H1 (cell line): Measurements from ENCODE around the gene ESRP2. TPM values are rescaled to one million over a fixed set of nuclear protein-coding genes. Genes with fewer than 3 reads are reported as not detected.

Experiments
- CTCF ChIA-PET: fragments of 300-600 bp; sonication (Branson Sonifier 250); formaldehyde crosslinking; loops from one replicate; lab custom pipeline; 2021; ENCODE audit not compliant: partially characterized antibody; lab: Charles Lee
- POLR2A ChIA-PET: fragments of 300-600 bp; sonication (Branson Sonifier 250); formaldehyde crosslinking; loops from one replicate; lab custom pipeline; 2021; ENCODE audit warnings: inconsistent platforms; ENCODE audit not compliant: partially characterized antibody; lab: Charles Lee
- DNase-seq, 2 experiments: peaks; one replicate each; pipeline versions ENCODE4 v3.0.0 to v3.0.0-alpha.2; 2010 to 2022; ENCODE audit warnings: low spot score in 2 of 2, low read depth in 1 of 2, mixed read lengths in 1 of 2
- FAIRE-seq: peaks from 2 replicates; lab custom pipeline; 2011; peaks lifted over from hg19 to GRCh38; lab: Jason Lieb, UNC
- H2AFZ ChIP-seq: 2 replicates; pipeline ENCODE4 v1.8.1; 2012; ENCODE audit warnings: low read length, inconsistent platforms
- H2AK5ac ChIP-seq: 2 replicates; pipeline ENCODE4 v1.6.1; 2013; ENCODE audit warnings: low read depth, low read length
- H2BK120ac ChIP-seq: replicated peaks from 2 replicates; pipeline ENCODE3; 2013; ENCODE audit warnings: low read depth, low read length, inconsistent platforms
- H2BK12ac ChIP-seq: 2 replicates; pipeline ENCODE4 v1.6.1; 2013; ENCODE audit warnings: low read depth, low read length
- H2BK15ac ChIP-seq: 2 replicates; pipeline ENCODE4 v1.6.1; 2013; ENCODE audit warnings: low read length
- H2BK20ac ChIP-seq: 2 replicates; pipeline ENCODE4 v1.6.1; 2013; ENCODE audit warnings: low read length
- H2BK5ac ChIP-seq: 2 replicates; pipeline ENCODE4 v1.6.1; 2013; ENCODE audit warnings: low read depth, low read length
- H3K14ac ChIP-seq: 2 replicates; pipeline ENCODE4 v1.6.1; 2013; ENCODE audit warnings: inconsistent platforms; ENCODE audit not compliant: insufficient read length
- H3K18ac ChIP-seq: 2 replicates; pipeline ENCODE4 v1.6.1; 2013; ENCODE audit warnings: low read length; ENCODE audit errors: extremely low read depth
- H3K23ac ChIP-seq: 2 replicates; pipeline ENCODE4 v1.6.1; 2013; ENCODE audit warnings: inconsistent platforms; ENCODE audit not compliant: insufficient read length
- H3K23me2 ChIP-seq: 2 replicates; pipeline ENCODE4 v1.6.1; 2013; ENCODE audit warnings: low read depth, low read length
- H3K27ac ChIP-seq: 2 replicates; pipeline ENCODE4 v1.6.1; 2011; ENCODE audit warnings: low read depth, low read length, inconsistent platforms
- H3K27me3 ChIP-seq, 4 experiments: replicated peaks in 1 of 4; 1 replicate in 1 of 4; 2 replicates in 3 of 4; pipeline versions ENCODE4 v1.6.1 to v1.8.1; 2011 to 2013; ENCODE audit warnings: low read length in 3 of 4, mild to moderate bottlenecking in 3 of 4, inconsistent platforms in 2 of 4, mixed read lengths in 2 of 4, moderate library complexity in 1 of 4; ENCODE audit not compliant: control insufficient read depth in 3 of 4, insufficient read depth in 3 of 4; ENCODE audit errors: extremely low read depth in 1 of 4
- H3K36me3 ChIP-seq, 4 experiments: 2 replicates each; pipeline versions ENCODE4 v1.6.1 to v1.8.1; 2011 to 2013; ENCODE audit warnings: mild to moderate bottlenecking in 4 of 4, low read length in 3 of 4, moderate library complexity in 2 of 4, control low read depth in 1 of 4, inconsistent platforms in 1 of 4; ENCODE audit not compliant: insufficient read depth in 4 of 4, control insufficient read depth in 2 of 4
- H3K4ac ChIP-seq: replicated peaks from 2 replicates; pipeline ENCODE3; 2013; ENCODE audit warnings: low read length, low read depth, mixed read lengths, inconsistent platforms; ENCODE audit not compliant: insufficient read length
- H3K4me1 ChIP-seq, 4 experiments: replicated peaks in 1 of 4; 1 replicate in 1 of 4; 2 replicates in 3 of 4; pipeline versions ENCODE4 v1.6.1 to v1.8.1; 2011 to 2013; ENCODE audit warnings: low read length in 3 of 4, inconsistent platforms in 2 of 4, mixed read lengths in 1 of 4; ENCODE audit not compliant: insufficient read depth in 4 of 4, control insufficient read depth in 3 of 4
- H3K4me2 ChIP-seq, 2 experiments: 2 replicates each; pipeline versions ENCODE4 v1.6.1 to v1.8.1; 2011 to 2013; ENCODE audit warnings: low read depth in 2 of 2, low read length in 2 of 2, control low read depth in 1 of 2, inconsistent platforms in 1 of 2, mild to moderate bottlenecking in 1 of 2; ENCODE audit not compliant: insufficient read depth in 1 of 2
- H3K4me3 ChIP-seq, 4 experiments: fragments of 200-600, 300-600 bp in 1 of 4; sonication (generic), shearing (Covaris generic), sonication (Bioruptor Twin) in 1 of 4; 2 replicates each; pipeline versions ENCODE4 v1.5.1 to v1.8.1; 2011 to 2016; ENCODE audit warnings: low read length in 4 of 4, low read depth in 3 of 4, control low read depth in 2 of 4, inconsistent platforms in 2 of 4, mild to moderate bottlenecking in 2 of 4, mixed read lengths in 1 of 4, moderate library complexity in 1 of 4; ENCODE audit not compliant: insufficient read depth in 2 of 4; ENCODE audit errors: extremely low read depth in 1 of 4
- H3K56ac ChIP-seq: replicated peaks from 2 replicates; pipeline ENCODE3; 2013; ENCODE audit warnings: low read depth, mild to moderate bottlenecking, mixed read lengths, low read length, inconsistent platforms; ENCODE audit not compliant: insufficient read length
- H3K79me1 ChIP-seq: 2 replicates; pipeline ENCODE4 v1.6.1; 2013; ENCODE audit warnings: low read depth, low read length, control low read depth
- H3K79me2 ChIP-seq, 2 experiments: 2 replicates each; pipeline versions ENCODE4 v1.6.1 to v1.8.1; 2012 to 2013; ENCODE audit warnings: low read length in 2 of 2, mild to moderate bottlenecking in 2 of 2, inconsistent platforms in 1 of 2; ENCODE audit not compliant: insufficient read depth in 2 of 2, control insufficient read depth in 1 of 2
- H3K9ac ChIP-seq, 4 experiments: replicated peaks in 1 of 4; 1 replicate in 1 of 4; 2 replicates in 3 of 4; pipeline versions ENCODE4 v1.6.1 to v1.8.1; 2011 to 2013; ENCODE audit warnings: low read depth in 3 of 4, low read length in 3 of 4, control low read depth in 2 of 4, mild to moderate bottlenecking in 2 of 4, moderate library complexity in 2 of 4, inconsistent platforms in 1 of 4; ENCODE audit errors: extremely low read depth in 1 of 4
- H3K9me3 ChIP-seq, 2 experiments: 2 replicates each; pipeline versions ENCODE4 v1.6.1 to v1.8.1; 2012 to 2013; ENCODE audit warnings: mild to moderate bottlenecking in 2 of 2, moderate library complexity in 2 of 2, control low read depth in 1 of 2, inconsistent platforms in 1 of 2, low read depth in 1 of 2, low read length in 1 of 2, mixed read lengths in 1 of 2; ENCODE audit not compliant: insufficient read depth in 2 of 2
- H4K20me1 ChIP-seq, 2 experiments: replicated peaks in 1 of 2; 2 replicates each; pipeline versions ENCODE3 to v1.8.1; 2011 to 2013; ENCODE audit warnings: inconsistent platforms in 2 of 2, low read length in 2 of 2, mild to moderate bottlenecking in 1 of 2; ENCODE audit not compliant: insufficient read depth in 2 of 2, control insufficient read depth in 1 of 2
- H4K5ac ChIP-seq: 2 replicates; pipeline ENCODE4 v1.6.1; 2013; ENCODE audit warnings: low read length, low read depth, mixed read lengths, inconsistent platforms; ENCODE audit not compliant: insufficient read length
- H4K8ac ChIP-seq: 2 replicates; pipeline ENCODE4 v1.8.0; 2013; ENCODE audit warnings: mild to moderate bottlenecking, moderate library complexity, low read length, inconsistent platforms; ENCODE audit not compliant: insufficient read depth; ENCODE audit errors: extremely low read depth
- H4K91ac ChIP-seq: replicated peaks from 2 replicates; pipeline ENCODE3; 2013; ENCODE audit warnings: low read length, mixed read lengths, inconsistent platforms; ENCODE audit not compliant: insufficient read length
- CTCF ChIP-seq, 3 experiments: IDR thresholded peaks; 1 replicate in 2 of 3; 2 replicates in 1 of 3; pipeline versions ENCODE4 v1.5.1 to v1.6.1; 2011; ENCODE audit warnings: low read length in 3 of 3, mild to moderate bottlenecking in 3 of 3, inconsistent platforms in 2 of 3, low read depth in 1 of 3, moderate library complexity in 1 of 3; ENCODE audit not compliant: insufficient read depth in 1 of 3; ENCODE audit errors: control extremely low read depth in 1 of 3
- EP300 ChIP-seq, 2 experiments: IDR thresholded peaks; 1 replicate in 1 of 2; 2 replicates in 1 of 2; pipeline ENCODE4 v1.6.1; 2011 to 2012; ENCODE audit warnings: low read depth in 2 of 2, low read length in 2 of 2, mild to moderate bottlenecking in 2 of 2, borderline replicate concordance in 1 of 2, inconsistent platforms in 1 of 2, moderate library complexity in 1 of 2
- MAX ChIP-seq: IDR thresholded peaks from 2 replicates; pipeline ENCODE4 v1.6.1; 2012; ENCODE audit warnings: inconsistent platforms
- RNF2 ChIP-seq: fragments of 200-900, 300-1000 bp; sonication (generic); IDR thresholded peaks from 2 replicates; pipeline ENCODE4 v1.7.1; 2016; ENCODE audit warnings: borderline replicate concordance, low read depth, mild to moderate bottlenecking, antibody characterized with exemption, low read length; ENCODE audit not compliant: poor library complexity, severe bottlenecking; ENCODE audit errors: missing control alignments
- TAF1 ChIP-seq: IDR thresholded peaks from 2 replicates; pipeline ENCODE4 v1.6.1; 2011; ENCODE audit warnings: mild to moderate bottlenecking, low read depth, low read length
- TBP ChIP-seq: IDR thresholded peaks from 2 replicates; pipeline ENCODE4 v1.6.1; 2011; ENCODE audit warnings: low read depth, low read length, improper control_type of control experiment
- WGBS, 2 experiments: shearing (Covaris generic) in 1 of 2; methylation state at CpG; one replicate each; pipeline versions ENCODE4 v1.1.6 to v1.1.7; 2013 to 2015; ENCODE audit warnings: low lambda C conversion rate in 2 of 2, mixed read lengths in 2 of 2, inconsistent platforms in 1 of 2, low coverage in 1 of 2, missing lambda C conversion rate in 1 of 2; ENCODE audit not compliant: insufficient replicate concordance in 2 of 2, insufficient coverage in 1 of 2, insufficient read length in 1 of 2; ENCODE audit errors: extremely low coverage in 1 of 2, missing lambda C conversion rate in 1 of 2; 5-methylcytosine and 5-hydroxymethylcytosine counted together
- polyA plus RNA-seq, 7 experiments: library from polyadenylated mRNA; depleted of rRNA in 3 of 7; stranded (reverse) in 5 of 7; unstranded in 2 of 7; fragments of >200 nt in 5 of 7; fragments of 200-250 nt in 2 of 7; gene quantifications; 1 replicate in 5 of 7; 2 replicates in 1 of 7; 4 replicates in 1 of 7; pipeline versions ENCODE4 v1.2.1 to v1.2.3, GENCODE V29; 2011 to 2013; ENCODE audit warnings: missing spikeins in 2 of 7, mixed read lengths in 2 of 7
- total RNA-seq: library from RNA; stranded (reverse); fragmentation: NEBNext Ultra II Directional; extraction: Animal tissue kit (Norgen Biotek cat#: 25700); gene quantifications from 2 replicates; pipeline ENCODE4 v1.2.1, GENCODE V29; 2021

Gene ESRP2
- total and polyA plus RNA-seq, 2 of the 8 experiments (the other 6 are each of a cell fraction or from before 2014, with no cell fraction given), result 35.1 to 45.8 TPM

GRCh38 chr16:68216240-68216639, 19.7 kb downstream of the ESRP2 start:
- no peak overlapping the region for H3K27ac ChIP-seq
- H2AFZ ChIP-seq, result no peak overlapping the region
- ChIA-PET POLR2A (interaction anchor here (0.8 kb wide), 1 partner anchor 21 kb away, joined by 3 read pairs; no protein-coding TSS in a partner anchor), CTCF (interaction anchor here (0.6 to 2.8 kb wide), 6 partner anchors 10 to 1486 kb away, joined by 3 to 9 read pairs (median 5); no protein-coding TSS in a partner anchor)
- FAIRE-seq (no peak), DNase-seq (no peak)
- H3K23me2 ChIP-seq, result no peaks in the 10 kb centered on the region
- 87% methylated on average over 3 of the region's 3 CpGs; no CpG with 5 or more reads in 1 of the 2 experiments for WGBS, 2 experiments
- H4K5ac ChIP-seq, result no peak overlapping the region
- H3K14ac ChIP-seq, result no peak overlapping the region
- no peak overlapping the region for H2BK5ac ChIP-seq
- no peak overlapping the region for H2BK15ac ChIP-seq
- no peaks in the 10 kb centered on the region for H3K79me2 ChIP-seq
- H3K36me3 ChIP-seq, result no peaks in the 10 kb centered on the region; a peak in 1 of 8 replicates
- H2BK120ac ChIP-seq, result no peak overlapping the region
- H2BK12ac ChIP-seq, result no peak overlapping the region
- no peaks in the 10 kb centered on the region for H3K79me1 ChIP-seq
- H3K4me1 ChIP-seq, result peaks cover 0 to 2% (median 0%) of the 10 kb centered on the region in 4 experiments; a peak in 1 of 7 replicates
- no peak overlapping the region for H4K8ac ChIP-seq
- TF ChIP-seq CTCF (IDR thresholded peaks at IDR 0.05; ENCODE audit: control extremely low read depth in 1 of 3, insufficient read depth in 1 of 3, low read depth in 1 of 3, low read length in 3 of 3) (no peak), TAF1 (no peak), MAX (no peak), EP300 (IDR thresholded peaks at IDR 0.05; ENCODE audit: borderline replicate concordance in 1 of 2, low read depth in 2 of 2, low read length in 2 of 2) (no peak), TBP (no peak), RNF2 (no peak)
- H3K9ac ChIP-seq, result no peak overlapping the region
- no peak overlapping the region for H3K4ac ChIP-seq
- H3K27me3 ChIP-seq, result no peaks in the 10 kb centered on the region
- no peak overlapping the region for H2AK5ac ChIP-seq
- no peak overlapping the region for H3K4me2 ChIP-seq
- H3K18ac ChIP-seq, result no peak overlapping the region
- no peak overlapping the region for H3K56ac ChIP-seq
- H2BK20ac ChIP-seq, result no peak overlapping the region
- H3K23ac ChIP-seq, result no peak overlapping the region
- no peak overlapping the region for H4K91ac ChIP-seq
- no peaks in the 10 kb centered on the region for H4K20me1 ChIP-seq
- no peak overlapping the region for H3K4me3 ChIP-seq
- no peaks in the 10 kb centered on the region for H3K9me3 ChIP-seq
